ENCODE results near the gene GMFB.

GRCh38 chr14:54509546-54510501, 21.0 kb upstream of the GMFB start, which contains the start of gene CGRRF1:
- TF ChIP-seq PPARA (CRISPR knock-in tag; IDR thresholded peaks at IDR 0.05; ENCODE audit: borderline replicate concordance) = no peak
- TF ChIP-seq SNAI2 (CRISPR knock-in tag; IDR thresholded peaks at IDR 0.05) = no peak
- no peak for TF ChIP-seq RARB (CRISPR knock-in tag; IDR thresholded peaks at IDR 0.05)
- no peak for TF ChIP-seq CREB5 (CRISPR knock-in tag; IDR thresholded peaks at IDR 0.05; ENCODE audit: low read depth)
- TF ChIP-seq BACH2 (CRISPR knock-in tag; IDR thresholded peaks at IDR 0.05; ENCODE audit: borderline replicate concordance) = no peak
- no peak for TF ChIP-seq GLIS3 (CRISPR knock-in tag; IDR thresholded peaks at IDR 0.05)
- TF ChIP-seq ZFP3 (CRISPR knock-in tag; IDR thresholded peaks at IDR 0.05) = no peak
- TF ChIP-seq ARNTL (CRISPR knock-in tag; IDR thresholded peaks at IDR 0.05; ENCODE audit: borderline replicate concordance, low read depth) = no peak
- no peak for TF ChIP-seq TSHZ2 (CRISPR knock-in tag; IDR thresholded peaks at IDR 0.05)
- no peak for TF ChIP-seq ZNF565 (CRISPR knock-in tag; conservative IDR thresholded peaks at IDR 0.05; ENCODE audit: low read depth)
- peak; percentile 93; the same call in 1 of the 2 replicates for TF ChIP-seq PATZ1 (CRISPR knock-in tag; IDR thresholded peaks at IDR 0.05; ENCODE audit: borderline replicate concordance)
- no peak for TF ChIP-seq POU6F1 (CRISPR knock-in tag; IDR thresholded peaks at IDR 0.05; ENCODE audit: borderline replicate concordance, low read depth)

All from SK-N-SH treated with all-trans-retinoic acid at 6 μM for 48 hours (cell line).